Stimulated activated CD4-positive, alpha-beta T cell treated with anti-CD3 and anti-CD28 coated beads, Interleukin-12 subunit alpha, Interleukin-12 subunit beta, amount 100 ng/mL, for 48 hours (primary cell): ENCODE results near the gene SLC25A29.
"Not testable (repeated sequence)": the region's sequence is repeated elsewhere in the genome, so short reads cannot be mapped to it uniquely, and the experiment has no call there.

Experiments
- DNase-seq, 3 donors: peaks; one replicate each; pipeline ENCODE4 v3.0.0-alpha.2; 2020; ENCODE audit warnings: low read depth in 2 of 3, low spot score in 1 of 3

The SLC25A29 gene

GRCh38 chr14:100294213-100294962, 11.9 kb downstream of the SLC25A29 start:
- DNase-seq, result no peak

- no peak for DNase-seq
These were observed 12.6 kb downstream of the SLC25A29 start for GRCh38 chr14:100293497-100294212.

DNA sequence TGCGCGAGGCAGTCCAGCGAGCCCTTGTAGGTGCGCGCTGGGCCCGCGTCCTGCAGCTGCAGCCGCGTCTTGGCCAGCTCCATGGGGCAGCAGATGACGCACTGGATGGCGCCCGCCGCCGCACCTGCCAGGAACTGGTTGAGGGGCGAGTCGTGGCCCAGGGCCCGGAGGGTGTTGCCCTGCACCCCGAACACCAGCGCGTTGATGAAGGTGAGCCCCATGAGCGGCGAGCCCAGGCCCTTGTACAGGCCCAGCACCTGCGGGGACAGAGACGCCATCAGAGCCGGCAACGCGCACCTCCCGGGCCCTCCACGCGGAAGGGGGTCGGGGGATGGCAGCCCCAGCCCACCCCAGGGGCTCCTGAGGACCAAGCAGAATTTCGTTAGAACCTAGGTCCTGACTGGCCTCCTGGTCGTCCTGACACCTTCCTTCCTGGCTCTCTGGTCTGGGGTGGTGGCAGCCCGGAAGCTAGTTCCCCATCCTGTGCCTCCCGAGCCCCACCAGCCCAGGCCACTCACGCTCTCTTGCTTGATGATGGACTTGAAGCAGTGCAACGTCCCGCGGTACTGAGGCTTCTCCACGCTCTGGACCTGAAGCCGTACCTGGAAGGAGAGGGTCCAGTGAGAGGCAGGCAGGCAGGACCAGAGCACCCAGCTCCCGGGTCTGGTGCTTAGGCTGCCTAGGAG, 13.3 kb downstream of the SLC25A29 start:
- DNase-seq, result no peak

DNA sequence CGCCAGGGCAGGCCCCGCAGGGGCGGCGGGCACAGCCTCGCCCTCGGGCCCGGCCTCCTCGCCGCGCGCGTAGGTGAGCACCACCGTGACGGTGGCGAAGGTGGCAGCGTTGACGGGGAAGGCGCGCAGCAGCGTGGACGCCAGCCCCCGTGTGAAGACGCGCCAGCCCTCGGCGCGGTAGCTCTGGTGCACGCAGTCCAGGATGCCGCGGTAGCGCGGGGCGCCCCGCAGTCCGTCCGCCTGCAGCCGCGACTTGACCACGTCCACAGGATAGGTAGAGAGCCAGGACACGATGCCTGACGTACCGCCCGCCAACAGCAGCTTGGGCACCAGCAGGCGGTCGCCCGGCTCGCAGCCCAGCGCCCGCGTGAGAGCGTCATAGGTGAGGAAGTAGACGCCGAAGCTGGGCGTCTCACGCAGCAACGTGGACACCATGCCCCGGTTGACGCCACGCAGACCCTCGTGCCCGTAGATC, 13.9 kb downstream of the SLC25A29 start:
- no peak for DNase-seq

- DNase-seq, result no peak
These were observed 14.8 kb downstream of the SLC25A29 start for GRCh38 chr14:100291305-100292075.

DNA sequence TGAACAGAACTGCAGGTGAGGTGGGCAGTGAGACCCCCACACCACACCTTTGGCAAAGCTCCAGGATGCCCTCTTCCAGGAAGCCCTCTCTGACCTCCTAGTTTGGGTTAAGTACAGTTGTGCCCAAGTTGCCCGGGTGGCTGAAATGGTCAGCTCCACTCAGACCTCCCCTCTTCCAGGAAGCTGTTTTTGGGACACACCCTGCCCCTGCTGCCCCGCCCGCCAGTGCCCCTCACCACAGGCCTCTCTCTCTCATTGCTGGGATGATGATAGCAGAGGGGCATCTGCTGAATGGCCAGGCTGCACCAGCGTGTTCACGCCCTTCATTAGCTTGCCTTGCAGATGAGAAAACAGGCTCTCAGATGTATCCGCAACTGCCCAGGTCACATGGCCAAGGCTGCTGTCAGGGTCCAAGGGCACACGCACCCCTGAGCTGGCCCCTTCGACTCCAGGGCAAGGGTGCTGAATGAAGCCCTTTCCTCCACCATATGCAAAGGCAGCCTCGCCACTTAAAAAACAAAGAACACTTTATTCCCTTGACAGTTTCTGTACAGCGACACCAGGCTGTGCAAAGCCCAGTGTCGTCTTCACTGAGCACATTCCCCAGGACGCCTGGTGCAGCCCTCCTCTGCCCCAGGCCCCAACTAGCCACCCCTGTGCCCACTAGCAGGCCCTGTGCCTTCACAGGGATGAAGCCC, 15.5 kb downstream of the SLC25A29 start:
- DNase-seq, result no peak

DNA sequence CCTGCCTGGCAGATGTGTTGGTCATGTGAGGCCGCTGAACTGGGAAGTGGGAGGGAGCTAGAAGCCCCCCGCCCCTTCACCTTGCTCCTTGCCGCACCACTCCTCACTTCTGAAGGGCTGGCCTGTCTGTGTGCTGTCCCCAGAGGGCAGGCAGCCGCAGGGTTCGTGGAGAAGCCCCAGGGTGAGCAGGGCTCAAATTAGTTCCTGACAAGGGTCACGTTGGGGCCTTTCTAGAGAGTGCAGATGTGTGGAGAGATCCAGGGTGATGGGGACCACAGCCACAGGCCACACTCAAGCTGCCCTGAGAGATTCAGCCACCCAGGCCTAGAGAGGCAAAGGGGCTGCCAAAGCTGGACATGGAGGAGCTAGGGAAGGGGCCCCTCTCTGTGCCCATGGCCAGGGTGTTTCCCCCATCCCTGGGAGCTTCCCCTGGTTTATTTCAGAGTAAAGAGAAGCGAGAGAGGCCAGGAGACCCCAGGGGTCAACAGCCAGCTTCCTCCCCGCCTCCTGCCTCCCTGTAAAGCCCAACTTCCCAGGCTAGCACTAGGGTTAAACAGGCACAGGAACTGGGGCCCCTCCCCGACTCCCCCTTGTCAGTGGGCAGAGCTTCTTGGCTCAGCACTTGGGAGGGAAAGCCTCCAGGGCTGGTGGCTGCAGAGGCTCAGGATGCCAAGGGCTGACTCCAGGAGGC, 16.2 kb downstream of the SLC25A29 start:
- DNase-seq, result no peak

- no peak for DNase-seq
These were observed 17.7 kb downstream of the SLC25A29 start for GRCh38 chr14:100288382-100289185.

DNA sequence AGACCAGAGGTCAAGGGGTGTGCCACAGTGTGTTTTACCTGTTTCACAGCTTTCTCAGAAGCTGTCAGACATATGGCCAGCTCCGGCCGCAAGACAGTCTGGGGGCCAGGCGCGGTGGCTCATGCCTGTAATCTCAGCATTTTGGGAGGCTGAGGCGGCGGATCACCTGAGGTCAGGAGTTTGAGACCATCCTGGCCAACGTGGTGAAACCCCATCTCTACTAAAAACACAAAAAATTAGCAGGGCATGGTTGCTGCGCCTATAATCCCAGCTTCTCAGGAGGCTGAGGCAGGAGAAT, 18.3 kb downstream of the SLC25A29 start:
- not testable (repeated sequence) for DNase-seq

GRCh38 chr14:100287202-100287997, 18.8 kb downstream of the SLC25A29 start:
- DNase-seq, result no peak

DNA sequence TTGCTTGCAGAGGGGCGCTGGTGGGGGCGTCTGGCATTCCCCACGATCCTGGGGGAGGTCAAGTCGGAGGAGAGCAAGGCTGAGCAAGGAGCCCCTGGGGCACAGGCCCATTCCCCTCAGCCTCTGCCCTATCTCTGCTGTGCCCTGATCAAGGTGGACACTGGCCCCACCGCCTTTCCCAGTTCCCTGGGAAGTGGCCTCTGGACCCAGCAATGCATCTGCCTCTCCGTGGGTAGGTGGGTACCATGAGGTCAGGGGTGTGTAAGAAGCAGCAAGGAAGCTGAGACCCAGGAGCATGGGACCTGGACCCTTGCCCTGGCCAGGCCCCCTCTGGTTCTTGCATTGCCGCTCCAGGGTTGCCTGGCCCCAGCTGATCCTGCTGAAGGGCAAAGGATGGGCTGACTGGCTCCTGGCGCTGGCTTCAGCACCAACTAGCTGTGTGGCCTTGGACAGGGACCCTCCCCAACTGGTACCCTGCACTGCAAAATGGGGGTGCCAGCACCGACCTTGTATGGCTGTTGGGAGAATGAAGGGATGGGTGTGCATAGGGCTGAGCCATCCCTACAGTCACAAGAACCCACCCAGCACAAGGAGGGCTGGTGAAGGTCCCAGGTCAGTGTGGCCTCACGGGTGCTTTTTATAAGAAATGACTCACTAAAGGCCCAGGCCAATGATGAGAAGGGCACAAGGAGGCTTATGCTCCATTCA, 19.6 kb downstream of the SLC25A29 start:
- no peak for DNase-seq

DNA sequence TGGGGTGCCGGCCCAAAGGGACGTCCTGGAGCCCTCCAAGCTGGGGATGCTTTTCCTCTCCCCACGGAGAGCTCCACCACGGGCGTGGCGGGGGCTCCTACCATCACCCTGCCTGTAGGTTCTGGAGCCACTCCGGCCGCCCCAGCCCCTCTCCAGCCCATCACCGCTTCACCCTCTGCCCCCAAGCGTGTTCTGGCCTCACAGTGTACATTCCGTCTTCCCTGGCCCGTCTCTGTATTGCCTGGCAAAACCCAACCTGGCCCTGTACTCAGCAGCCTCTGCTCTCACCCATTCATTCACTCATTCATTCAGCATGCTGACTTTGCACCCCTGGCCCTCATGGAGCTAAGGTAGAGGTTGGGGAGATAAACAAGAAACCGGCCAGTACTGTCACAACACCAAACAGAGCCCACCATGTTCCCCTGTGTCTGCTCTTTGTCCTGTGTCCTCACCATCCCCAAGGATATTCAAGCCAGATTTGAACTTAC, 20.3 kb downstream of the SLC25A29 start:
- DNase-seq, result no peak

- DNase-seq, result peak; percentile 54 to 74 (median 69)
These were observed 21.0 kb downstream of the SLC25A29 start for GRCh38 chr14:100285021-100285912.

- DNase-seq, result no peak
These were observed 22.0 kb downstream of the SLC25A29 start for GRCh38 chr14:100283984-100284881.

- not testable (repeated sequence) for DNase-seq
These were observed 22.8 kb downstream of the SLC25A29 start for GRCh38 chr14:100283436-100283835.
